ENCODE measurements around the gene RAMP2. TPM values are rescaled to one million over a fixed set of nuclear protein-coding genes. Genes with fewer than 3 reads are reported as not detected.

Gene RAMP2
- total RNA-seq, 4 donors from 2014 or later = 32.6 to 113 (median 51.4) TPM

DNA sequence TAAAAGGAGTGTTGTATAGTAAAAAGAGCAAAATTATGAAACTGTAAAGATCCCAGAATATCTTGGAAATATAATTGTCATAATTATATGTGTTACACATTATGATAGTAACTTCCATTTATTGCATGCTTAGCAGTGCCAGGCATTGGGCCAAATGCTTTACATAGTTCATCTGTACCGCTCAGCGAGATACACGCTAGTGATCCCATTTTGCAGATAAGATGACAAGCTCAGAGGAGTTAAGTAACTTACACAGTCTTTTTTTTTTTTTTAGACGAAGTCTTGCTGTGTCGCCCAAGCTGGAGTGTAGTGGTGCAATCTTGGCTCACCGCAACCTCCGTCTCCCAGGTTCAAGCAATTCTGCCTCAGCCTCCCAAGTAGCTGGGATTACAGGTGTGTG is 9.4 kb upstream of the RAMP2 start:
- WGBS, 2 donors = 68 to 69% methylated on average over 7 of the region's 7 CpGs
- no peak for TF ChIP-seq POLR2A (IDR thresholded peaks at IDR 0.05)
- TF ChIP-seq CTCF (IDR thresholded peaks at IDR 0.05) = no peak
- no peak for TF ChIP-seq EP300 (IDR thresholded peaks at IDR 0.05)
- Histone ChIP-seq H3K9me3 (no peaks in the 10 kb centered on the region), H3K4me3 (no peak overlapping the region), H3K27ac (peak overlapping the region in 2 of 4 donors; percentile 79 to 86), H3K4me1 (peaks cover 5 to 63% (median 25%) of the 10 kb centered on the region in 4 donors), H3K36me3 (no peaks in the 10 kb centered on the region), H3K27me3 (no peaks in the 10 kb centered on the region)
- DNase-seq (ENCODE audit: low spot score in 2 of 2) = no peak

- DNase-seq (ENCODE audit: low spot score in 2 of 2) = peak; percentile 82 to 91
- peaks cover 0 to 2% of the 10 kb centered on the region in 2 donors for H3K27me3 ChIP-seq
- H3K4me3 ChIP-seq = no peak overlapping the region
- no peaks in the 10 kb centered on the region for H3K36me3 ChIP-seq
- peaks cover 5 to 33% (median 10%) of the 10 kb centered on the region in 4 donors for H3K4me1 ChIP-seq
- no peaks in the 10 kb centered on the region for H3K9me3 ChIP-seq
- WGBS, 2 donors = 62 to 66% methylated on average over 3 of the region's 3 CpGs
- TF ChIP-seq POLR2A (IDR thresholded peaks at IDR 0.05) (no peak), CTCF (IDR thresholded peaks at IDR 0.05) (no peak), EP300 (IDR thresholded peaks at IDR 0.05) (peak; percentile 16 to 88)
- peak overlapping the region in 2 of 4 donors; percentile 60 to 67 for H3K27ac ChIP-seq
Observed at GRCh38 chr17:42754782-42755181, 6.2 kb upstream of the RAMP2 start.

- DNase-seq (ENCODE audit: low spot score in 2 of 2) = no peak
- Histone ChIP-seq H3K36me3 (no peaks in the 10 kb centered on the region), H3K4me3 (peak overlapping the region; percentile 32 to 67 (median 44)), H3K27me3 (peaks cover 0 to 32% of the 10 kb centered on the region in 2 donors), H3K27ac (peak overlapping the region; percentile 43 to 79 (median 74)), H3K4me1 (peaks cover 0 to 33% (median 17%) of the 10 kb centered on the region in 4 donors), H3K9me3 (no peaks in the 10 kb centered on the region)
- no peak for TF ChIP-seq EP300 (IDR thresholded peaks at IDR 0.05)
- no peak for TF ChIP-seq CTCF (IDR thresholded peaks at IDR 0.05)
- TF ChIP-seq POLR2A (IDR thresholded peaks at IDR 0.05) = no peak
- WGBS, 2 donors = 39 to 47% methylated on average over 11 of the region's 11 CpGs
Observed at GRCh38 chr17:42759982-42760651, 910 bp upstream of the RAMP2 start.

- H3K4me3 ChIP-seq = peak overlapping the region; percentile 32 to 67 (median 44)
- H3K27me3 ChIP-seq = peaks cover 0 to 32% of the 10 kb centered on the region in 2 donors
- TF ChIP-seq CTCF (IDR thresholded peaks at IDR 0.05) (no peak), EP300 (IDR thresholded peaks at IDR 0.05) (no peak), POLR2A (IDR thresholded peaks at IDR 0.05) (no peak)
- H3K27ac ChIP-seq = peak overlapping the region; percentile 43 to 79 (median 74)
- WGBS, 2 donors = 34 to 44% methylated on average over 12 of the region's 12 CpGs
- DNase-seq (ENCODE audit: low spot score in 2 of 2) = no peak
- peaks cover 0 to 30% (median 17%) of the 10 kb centered on the region in 4 donors for H3K4me1 ChIP-seq
- no peaks in the 10 kb centered on the region for H3K36me3 ChIP-seq
- H3K9me3 ChIP-seq = no peaks in the 10 kb centered on the region
Observed at GRCh38 chr17:42761638-42762037, 611 bp downstream of the RAMP2 start.

GRCh38 chr17:42766124-42766523 is 5.1 kb downstream of the RAMP2 start:
- no peaks in the 10 kb centered on the region for H3K36me3 ChIP-seq
- no peak overlapping the region for H3K4me3 ChIP-seq
- TF ChIP-seq EP300 (IDR thresholded peaks at IDR 0.05) = no peak
- TF ChIP-seq POLR2A (IDR thresholded peaks at IDR 0.05) = no peak
- no peak for TF ChIP-seq CTCF (IDR thresholded peaks at IDR 0.05)
- no peak for DNase-seq (ENCODE audit: low spot score in 2 of 2)
- WGBS, 2 donors = 82 to 90% methylated on average over 6 of the region's 6 CpGs
- peaks cover 0 to 23% (median 10%) of the 10 kb centered on the region in 4 donors for H3K4me1 ChIP-seq
- H3K9me3 ChIP-seq = no peaks in the 10 kb centered on the region
- H3K27me3 ChIP-seq = peaks cover 0 to 19% of the 10 kb centered on the region in 2 donors
- H3K27ac ChIP-seq = no peak overlapping the region
